K562 (cell line): ENCODE data around the gene CATSPER4. TPM values are rescaled to one million over a fixed set of nuclear protein-coding genes. Genes with fewer than 3 reads are reported as not detected.

Source experiments
- ARID1B ChIP-seq: fragments of 450-650 bp; IDR thresholded peaks from 2 replicates; pipeline ENCODE4 v1.6.1; 2016; ENCODE audit warnings: antibody characterized with exemption, mild to moderate bottlenecking, inconsistent platforms
- CC2D1A ChIP-seq: fragments of 450-650 bp; IDR thresholded peaks from 2 replicates; pipeline ENCODE4 v1.6.1; 2017; ENCODE audit warnings: mild to moderate bottlenecking
- CREB1 ChIP-seq, 2 experiments: sonication (generic) in 1 of 2; formaldehyde crosslinking in 1 of 2; IDR thresholded peaks; 2 replicates each; pipeline versions ENCODE4 v1.6.1 to v1.8.0; 2012 to 2022; ENCODE audit warnings: inconsistent platforms in 1 of 2, mild to moderate bottlenecking in 1 of 2, missing genetic modification reagents in 1 of 2, moderate library complexity in 1 of 2
- CREM ChIP-seq: IDR thresholded peaks from 2 replicates; pipeline ENCODE4 v1.6.1; 2014; ENCODE audit warnings: antibody characterized with exemption, low read depth
- CXXC5 ChIP-seq: fragments of 250-450 bp; sonication (Bioruptor Pico); IDR thresholded peaks from 2 replicates; pipeline ENCODE4 v1.8.0; 2022; ENCODE audit warnings: inconsistent platforms, mild to moderate bottlenecking, moderate library complexity
- ELF1 ChIP-seq: fragments of 200-800 bp; sonication (Bioruptor generic); IDR thresholded peaks from 2 replicates; pipeline ENCODE4 v1.6.1; 2016; ENCODE audit warnings: missing genetic modification characterization, missing compliant biosample characterization
- JUND ChIP-seq, 2 experiments: IDR thresholded peaks; 2 replicates in 1 of 2; 3 replicates in 1 of 2; pipeline ENCODE4 v1.6.1; 2011; ENCODE audit warnings: borderline replicate concordance in 2 of 2, low read depth in 2 of 2, low read length in 2 of 2, improper control_type of control experiment in 1 of 2, missing biosample characterization in 1 of 2, missing genetic modification characterization in 1 of 2, missing genetic modification reagents in 1 of 2
- MTA3 ChIP-seq: fragments of 450-650 bp; formaldehyde crosslinking; IDR thresholded peaks from 2 replicates; pipeline ENCODE4 v1.6.1; 2017; ENCODE audit warnings: mild to moderate bottlenecking, borderline replicate concordance
- PTBP1 ChIP-seq: fragments of 200-400 bp; formaldehyde crosslinking; IDR thresholded peaks from 2 replicates; pipeline ENCODE4 v1.6.1; 2017; ENCODE audit warnings: low read depth, low read length
- SLC30A9 ChIP-seq: fragments of 250-450 bp; sonication (Bioruptor Pico); IDR thresholded peaks from 2 replicates; pipeline ENCODE4 v1.8.0; 2022; ENCODE audit warnings: mild to moderate bottlenecking, moderate library complexity
- SMAD4 ChIP-seq: fragments of 250-450 bp; sonication (Bioruptor Pico); conservative IDR thresholded peaks from 2 replicates; pipeline ENCODE4 v1.8.0; 2021; ENCODE audit warnings: inconsistent platforms, mild to moderate bottlenecking, moderate library complexity
- TCF3 ChIP-seq: sonication (generic); formaldehyde crosslinking; IDR thresholded peaks from 2 replicates; pipeline ENCODE4 v1.4.0; 2020; ENCODE audit warnings: mild to moderate bottlenecking, missing genetic modification reagents
- ZNF41 ChIP-seq: fragments of 250-450 bp; sonication (Bioruptor Pico); conservative IDR thresholded peaks from 2 replicates; pipeline ENCODE4 v1.4.0; 2020; ENCODE audit warnings: mild to moderate bottlenecking
- polyA plus RNA-seq, 8 experiments: library from polyadenylated mRNA; depleted of rRNA in 4 of 8; stranded (reverse) in 5 of 8; unstranded in 3 of 8; fragments of >200 nt; fragmentation: Nextera tagmentation in 2 of 8; fragmentation: Illumina TruSeq in 1 of 8; extraction: Ambion mirVana in 2 of 8; extraction: Trizol in 1 of 8; gene quantifications; 2 replicates each; pipeline versions ENCODE4 v1.2.1 to v1.2.3, GENCODE V29; 2011 to 2014; ENCODE audit warnings: inconsistent platforms in 1 of 8, missing spikeins in 1 of 8
- total RNA-seq, 7 experiments: library from RNA; depleted of rRNA in 6 of 7; stranded (reverse); fragments of >200 nt in 6 of 7; fragmentation: Illumina TruSeq in 2 of 7; extraction: Trizol in 2 of 7; gene quantifications; 2 replicates each; pipeline versions ENCODE4 v1.2.1 to v1.2.3, GENCODE V29; 2011 to 2021; ENCODE audit warnings: low replicate concordance in 1 of 7
- TF ChIP-seq, protein P1 (sequence below): fragments of 450-650 bp; formaldehyde crosslinking; IDR thresholded peaks from 2 replicates; pipeline ENCODE4 v1.4.0; 2020; ENCODE audit warnings: mild to moderate bottlenecking, moderate library complexity
- TF ChIP-seq, protein P2 (sequence below): sonication (generic); formaldehyde crosslinking; IDR thresholded peaks from 2 replicates; pipeline ENCODE4 v1.4.0; 2020; ENCODE audit warnings: mild to moderate bottlenecking, missing genetic modification reagents
- TF ChIP-seq, protein P3 (sequence below): sonication (generic); formaldehyde crosslinking; IDR thresholded peaks from 2 replicates; pipeline ENCODE4 v1.8.0; 2023; ENCODE audit warnings: mild to moderate bottlenecking, missing genetic modification reagents
- TF ChIP-seq, protein P4 (sequence below): sonication (generic); formaldehyde crosslinking; IDR thresholded peaks from 2 replicates; pipeline ENCODE4 v1.8.0; 2022; ENCODE audit warnings: missing genetic modification reagents, mild to moderate bottlenecking, moderate library complexity, borderline replicate concordance

Gene CATSPER4
- total and polyA plus RNA-seq, 9 of the 15 experiments (the other 6 are each of a cell fraction or from before 2014, with no cell fraction given): 0.04 to 0.13 TPM; not detected in 7

DNA sequence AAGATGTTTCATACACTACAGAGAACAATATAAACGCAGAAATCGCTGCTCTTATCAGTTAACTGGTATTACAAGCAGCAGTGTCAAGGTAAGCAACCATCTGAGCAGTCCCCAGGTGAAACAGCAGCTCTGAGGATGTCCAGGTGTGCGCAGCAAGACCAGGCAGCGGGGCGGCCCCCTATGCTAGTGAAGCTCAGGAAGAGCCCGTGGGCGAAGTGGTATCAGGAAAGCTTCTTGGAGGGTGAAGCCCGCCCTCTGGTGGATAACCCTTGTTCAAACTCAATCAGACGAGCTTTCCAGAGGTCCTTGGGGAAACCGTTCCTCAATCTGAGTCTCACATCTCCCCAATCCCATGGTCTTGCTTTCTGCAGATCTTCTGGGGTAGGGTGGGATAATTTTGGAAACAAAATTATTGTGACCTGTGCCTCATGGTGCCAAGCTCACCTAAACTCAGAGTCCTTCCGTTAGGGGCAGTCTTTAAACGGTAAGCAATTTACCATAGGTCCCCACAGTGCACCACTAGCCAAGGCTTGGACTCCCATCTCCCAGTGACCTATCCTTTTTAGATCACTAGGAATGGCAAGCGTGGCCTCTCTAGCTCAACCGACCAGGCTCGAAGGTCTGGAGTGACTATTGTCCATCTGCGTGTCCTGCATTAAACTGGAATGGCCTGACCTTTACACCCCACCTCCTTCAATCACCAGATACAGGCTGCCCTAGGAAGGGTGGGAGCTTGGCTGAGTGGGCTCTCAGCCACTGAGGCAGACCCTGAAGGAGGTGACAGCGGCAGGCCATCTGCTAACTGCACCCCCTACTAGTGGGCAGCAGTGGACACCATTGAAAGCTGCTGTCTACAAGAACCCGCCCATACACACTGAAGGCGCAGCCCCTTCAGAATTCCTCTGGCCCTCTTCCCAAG is 45.1 kb upstream of the CATSPER4 start (continued):
- TF ChIP-seq, protein P1, sequence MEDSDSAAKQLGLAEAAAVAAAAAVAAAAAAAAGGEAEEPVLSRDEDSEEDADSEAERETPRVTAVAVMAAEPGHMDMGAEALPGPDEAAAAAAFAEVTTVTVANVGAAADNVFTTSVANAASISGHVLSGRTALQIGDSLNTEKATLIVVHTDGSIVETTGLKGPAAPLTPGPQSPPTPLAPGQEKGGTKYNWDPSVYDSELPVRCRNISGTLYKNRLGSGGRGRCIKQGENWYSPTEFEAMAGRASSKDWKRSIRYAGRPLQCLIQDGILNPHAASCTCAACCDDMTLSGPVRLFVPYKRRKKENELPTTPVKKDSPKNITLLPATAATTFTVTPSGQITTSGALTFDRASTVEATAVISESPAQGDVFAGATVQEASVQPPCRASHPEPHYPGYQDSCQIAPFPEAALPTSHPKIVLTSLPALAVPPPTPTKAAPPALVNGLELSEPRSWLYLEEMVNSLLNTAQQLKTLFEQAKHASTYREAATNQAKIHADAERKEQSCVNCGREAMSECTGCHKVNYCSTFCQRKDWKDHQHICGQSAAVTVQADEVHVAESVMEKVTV: peak; percentile 96
- peak; percentile 32; the same call in 1 of the 2 replicates for TF ChIP-seq ELF1 (tag)
- TF ChIP-seq, protein P2, sequence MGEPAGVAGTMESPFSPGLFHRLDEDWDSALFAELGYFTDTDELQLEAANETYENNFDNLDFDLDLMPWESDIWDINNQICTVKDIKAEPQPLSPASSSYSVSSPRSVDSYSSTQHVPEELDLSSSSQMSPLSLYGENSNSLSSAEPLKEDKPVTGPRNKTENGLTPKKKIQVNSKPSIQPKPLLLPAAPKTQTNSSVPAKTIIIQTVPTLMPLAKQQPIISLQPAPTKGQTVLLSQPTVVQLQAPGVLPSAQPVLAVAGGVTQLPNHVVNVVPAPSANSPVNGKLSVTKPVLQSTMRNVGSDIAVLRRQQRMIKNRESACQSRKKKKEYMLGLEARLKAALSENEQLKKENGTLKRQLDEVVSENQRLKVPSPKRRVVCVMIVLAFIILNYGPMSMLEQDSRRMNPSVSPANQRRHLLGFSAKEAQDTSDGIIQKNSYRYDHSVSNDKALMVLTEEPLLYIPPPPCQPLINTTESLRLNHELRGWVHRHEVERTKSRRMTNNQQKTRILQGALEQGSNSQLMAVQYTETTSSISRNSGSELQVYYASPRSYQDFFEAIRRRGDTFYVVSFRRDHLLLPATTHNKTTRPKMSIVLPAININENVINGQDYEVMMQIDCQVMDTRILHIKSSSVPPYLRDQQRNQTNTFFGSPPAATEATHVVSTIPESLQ (CRISPR knock-in tag): 0 out of 2 replicates have a peak, but pooled peaks have one; percentile 31
- peak; percentile 55 for TF ChIP-seq CXXC5 (CRISPR knock-in tag)
- TF ChIP-seq, protein P3, sequence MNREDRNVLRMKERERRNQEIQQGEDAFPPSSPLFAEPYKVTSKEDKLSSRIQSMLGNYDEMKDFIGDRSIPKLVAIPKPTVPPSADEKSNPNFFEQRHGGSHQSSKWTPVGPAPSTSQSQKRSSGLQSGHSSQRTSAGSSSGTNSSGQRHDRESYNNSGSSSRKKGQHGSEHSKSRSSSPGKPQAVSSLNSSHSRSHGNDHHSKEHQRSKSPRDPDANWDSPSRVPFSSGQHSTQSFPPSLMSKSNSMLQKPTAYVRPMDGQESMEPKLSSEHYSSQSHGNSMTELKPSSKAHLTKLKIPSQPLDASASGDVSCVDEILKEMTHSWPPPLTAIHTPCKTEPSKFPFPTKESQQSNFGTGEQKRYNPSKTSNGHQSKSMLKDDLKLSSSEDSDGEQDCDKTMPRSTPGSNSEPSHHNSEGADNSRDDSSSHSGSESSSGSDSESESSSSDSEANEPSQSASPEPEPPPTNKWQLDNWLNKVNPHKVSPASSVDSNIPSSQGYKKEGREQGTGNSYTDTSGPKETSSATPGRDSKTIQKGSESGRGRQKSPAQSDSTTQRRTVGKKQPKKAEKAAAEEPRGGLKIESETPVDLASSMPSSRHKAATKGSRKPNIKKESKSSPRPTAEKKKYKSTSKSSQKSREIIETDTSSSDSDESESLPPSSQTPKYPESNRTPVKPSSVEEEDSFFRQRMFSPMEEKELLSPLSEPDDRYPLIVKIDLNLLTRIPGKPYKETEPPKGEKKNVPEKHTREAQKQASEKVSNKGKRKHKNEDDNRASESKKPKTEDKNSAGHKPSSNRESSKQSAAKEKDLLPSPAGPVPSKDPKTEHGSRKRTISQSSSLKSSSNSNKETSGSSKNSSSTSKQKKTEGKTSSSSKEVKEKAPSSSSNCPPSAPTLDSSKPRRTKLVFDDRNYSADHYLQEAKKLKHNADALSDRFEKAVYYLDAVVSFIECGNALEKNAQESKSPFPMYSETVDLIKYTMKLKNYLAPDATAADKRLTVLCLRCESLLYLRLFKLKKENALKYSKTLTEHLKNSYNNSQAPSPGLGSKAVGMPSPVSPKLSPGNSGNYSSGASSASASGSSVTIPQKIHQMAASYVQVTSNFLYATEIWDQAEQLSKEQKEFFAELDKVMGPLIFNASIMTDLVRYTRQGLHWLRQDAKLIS (CRISPR knock-in tag): 0 out of 2 replicates have a peak, but pooled peaks have one; percentile 56
- peak; percentile 46; the same call in 1 of the 2 replicates for TF ChIP-seq TCF3 (CRISPR knock-in tag)
- TF ChIP-seq ZNF41 (CRISPR knock-in tag): no peak
- TF ChIP-seq SLC30A9: no peak
- TF ChIP-seq, protein P4, sequence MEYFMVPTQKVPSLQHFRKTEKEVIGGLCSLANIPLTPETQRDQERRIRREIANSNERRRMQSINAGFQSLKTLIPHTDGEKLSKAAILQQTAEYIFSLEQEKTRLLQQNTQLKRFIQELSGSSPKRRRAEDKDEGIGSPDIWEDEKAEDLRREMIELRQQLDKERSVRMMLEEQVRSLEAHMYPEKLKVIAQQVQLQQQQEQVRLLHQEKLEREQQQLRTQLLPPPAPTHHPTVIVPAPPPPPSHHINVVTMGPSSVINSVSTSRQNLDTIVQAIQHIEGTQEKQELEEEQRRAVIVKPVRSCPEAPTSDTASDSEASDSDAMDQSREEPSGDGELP (CRISPR knock-in tag): peak; percentile 67; the same call in 1 of the 2 replicates
- peak; percentile 35; the same call in 1 of the 2 replicates for TF ChIP-seq CREM
- 0 out of 2 replicates have a peak, but pooled peaks have one; percentile 32 for TF ChIP-seq SMAD4 (CRISPR knock-in tag)
- peak; percentile 7; the same call in 1 of the 2 replicates for TF ChIP-seq ARID1B
- peak; percentile 67; the same call in 1 of the 2 replicates for TF ChIP-seq MTA3
- TF ChIP-seq PTBP1: no peak
- TF ChIP-seq CREB1 (IDR thresholded peaks at IDR 0.05): no peak
- 0 out of 2 replicates have a peak, but pooled peaks have one; percentile 50 for TF ChIP-seq CREB1 (CRISPR knock-in tag; IDR thresholded peaks at IDR 0.05)
- TF ChIP-seq JUND (IDR thresholded peaks at IDR 0.05; ENCODE audit: borderline replicate concordance, low read depth, low read length): no peak; the same call in 1 of the 2 replicates
- TF ChIP-seq JUND (tag; IDR thresholded peaks at IDR 0.05; ENCODE audit: borderline replicate concordance, low read depth, low read length): peak; percentile 48; the same call in 1 of the 3 replicates
- peak; percentile 91 for TF ChIP-seq CC2D1A
